COLO668 (cell line): Measurements from ENCODE around the gene NFATC2.

Source experiments
- DNase-seq: peaks from one replicate; lab custom pipeline; 2025; ENCODE audit not compliant: unreplicated experiment; lab: John Stamatoyannopoulos, UW

NFATC2 gene

GRCh38 chr20:51417250-51418136, 125.0 kb downstream of the NFATC2 start:
- no peak for DNase-seq

- no peak for DNase-seq
Observed at GRCh38 chr20:51416532-51417249, 125.8 kb downstream of the NFATC2 start.

- no peak for DNase-seq
Observed at GRCh38 chr20:51413857-51414256, 128.7 kb downstream of the NFATC2 start.

- DNase-seq, result no peak
Observed at GRCh38 chr20:51412951-51413481, 129.5 kb downstream of the NFATC2 start.

- no peak for DNase-seq
Observed at GRCh38 chr20:51412333-51412871, 130.1 kb downstream of the NFATC2 start.

GRCh38 chr20:51411870-51412269, 130.6 kb downstream of the NFATC2 start:
- DNase-seq, result no peak

GRCh38 chr20:51410586-51411325, 131.8 kb downstream of the NFATC2 start:
- no peak for DNase-seq

GRCh38 chr20:51409192-51409880, 133.2 kb downstream of the NFATC2 start:
- DNase-seq, result no peak

- DNase-seq, result no peak
Observed at GRCh38 chr20:51404297-51405060, 138.0 kb downstream of the NFATC2 start.

- no peak for DNase-seq
Observed at GRCh38 chr20:51403466-51404220, 138.9 kb downstream of the NFATC2 start.

GRCh38 chr20:51402201-51402600, 140.3 kb downstream of the NFATC2 start:
- no peak for DNase-seq

- no peak for DNase-seq
Observed at GRCh38 chr20:51401496-51401895, 141.0 kb downstream of the NFATC2 start.

GRCh38 chr20:51400051-51400926, 142.2 kb downstream of the NFATC2 start:
- no peak for DNase-seq

- peak; percentile 12 for DNase-seq
Observed at GRCh38 chr20:51399006-51399890, 143.3 kb downstream of the NFATC2 start.

GRCh38 chr20:51398552-51398951, 144.0 kb downstream of the NFATC2 start:
- no peak for DNase-seq

GRCh38 chr20:51398083-51398482, 144.4 kb downstream of the NFATC2 start:
- no peak for DNase-seq

GRCh38 chr20:51397137-51397536, 145.4 kb downstream of the NFATC2 start:
- no peak for DNase-seq
